ENCODE measurements around the gene CD86.

CD86 gene

DNA sequence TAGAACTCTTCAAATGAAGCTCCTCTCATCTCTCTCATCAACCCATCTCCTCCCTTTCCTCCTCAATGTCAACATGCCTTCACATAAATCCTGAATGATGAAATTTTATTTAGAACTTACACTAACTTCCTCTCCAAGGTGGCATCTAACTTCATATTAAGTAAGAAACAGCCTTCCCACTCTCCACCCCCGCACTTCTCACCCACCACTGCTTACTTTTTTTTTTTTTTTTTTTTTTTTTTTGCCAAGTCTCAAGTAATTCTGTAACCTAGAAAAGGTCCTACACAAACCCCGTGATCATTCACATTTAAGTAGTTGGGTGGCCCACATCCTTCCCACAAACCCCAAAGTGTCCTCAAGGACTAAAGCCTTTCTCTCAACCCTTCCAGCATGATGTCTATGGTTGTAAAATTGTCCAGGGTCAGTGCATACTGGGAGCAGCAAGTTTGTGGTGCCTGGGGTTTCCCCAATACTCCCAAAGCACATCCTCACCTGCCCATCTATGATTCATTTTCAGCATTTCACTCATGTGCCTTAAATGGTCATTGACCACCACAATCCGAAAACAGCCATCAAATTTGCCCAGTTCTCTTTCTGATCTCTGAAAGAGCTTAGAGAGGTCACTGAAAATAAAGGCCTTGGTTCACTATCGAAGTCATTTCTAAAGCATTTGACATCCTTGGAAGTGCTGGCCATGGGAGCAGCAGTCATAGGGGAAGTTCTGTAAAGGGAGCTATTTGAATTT lies 47.2 kb downstream of the CD86 start:
- Histone ChIP-seq H3K4me1 (ENCODE audit: control insufficient read depth, low read length) (peaks cover 36% of the 10 kb centered on the region), H3K4me3 (ENCODE audit: low read length) (no peak overlapping the region), H3F3A (ENCODE audit: control insufficient read depth, insufficient read depth) (no peaks in the 10 kb centered on the region), H3K9me2 (replicated peaks; ENCODE audit: control insufficient read depth, low read length) (no peaks in the 10 kb centered on the region), H3K9me3 (ENCODE audit: control insufficient read depth, insufficient read depth, low read length) (no peaks in the 10 kb centered on the region), H3K79me2 (ENCODE audit: control insufficient read depth, low read length) (no peaks in the 10 kb centered on the region), H3K27ac (ENCODE audit: low read depth, low read length) (no peak overlapping the region), H4K20me1 (ENCODE audit: control insufficient read depth, insufficient read depth, low read depth, low read length) (no peaks in the 10 kb centered on the region), H3K4me2 (ENCODE audit: low read length) (no peak overlapping the region), H3K27me3 (ENCODE audit: control insufficient read depth, low read length) (no peaks in the 10 kb centered on the region), H3K36me3 (ENCODE audit: control insufficient read depth, low read length) (no peaks in the 10 kb centered on the region)
- TF ChIP-seq EZH2phosphoT487 (IDR thresholded peaks at IDR 0.05; ENCODE audit: borderline replicate concordance, low read length): no peak
- TF ChIP-seq, protein P1, sequence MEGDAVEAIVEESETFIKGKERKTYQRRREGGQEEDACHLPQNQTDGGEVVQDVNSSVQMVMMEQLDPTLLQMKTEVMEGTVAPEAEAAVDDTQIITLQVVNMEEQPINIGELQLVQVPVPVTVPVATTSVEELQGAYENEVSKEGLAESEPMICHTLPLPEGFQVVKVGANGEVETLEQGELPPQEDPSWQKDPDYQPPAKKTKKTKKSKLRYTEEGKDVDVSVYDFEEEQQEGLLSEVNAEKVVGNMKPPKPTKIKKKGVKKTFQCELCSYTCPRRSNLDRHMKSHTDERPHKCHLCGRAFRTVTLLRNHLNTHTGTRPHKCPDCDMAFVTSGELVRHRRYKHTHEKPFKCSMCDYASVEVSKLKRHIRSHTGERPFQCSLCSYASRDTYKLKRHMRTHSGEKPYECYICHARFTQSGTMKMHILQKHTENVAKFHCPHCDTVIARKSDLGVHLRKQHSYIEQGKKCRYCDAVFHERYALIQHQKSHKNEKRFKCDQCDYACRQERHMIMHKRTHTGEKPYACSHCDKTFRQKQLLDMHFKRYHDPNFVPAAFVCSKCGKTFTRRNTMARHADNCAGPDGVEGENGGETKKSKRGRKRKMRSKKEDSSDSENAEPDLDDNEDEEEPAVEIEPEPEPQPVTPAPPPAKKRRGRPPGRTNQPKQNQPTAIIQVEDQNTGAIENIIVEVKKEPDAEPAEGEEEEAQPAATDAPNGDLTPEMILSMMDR (IDR thresholded peaks at IDR 0.05; ENCODE audit: low read depth, low read length, poor library complexity, severe bottlenecking): no peak

DNA sequence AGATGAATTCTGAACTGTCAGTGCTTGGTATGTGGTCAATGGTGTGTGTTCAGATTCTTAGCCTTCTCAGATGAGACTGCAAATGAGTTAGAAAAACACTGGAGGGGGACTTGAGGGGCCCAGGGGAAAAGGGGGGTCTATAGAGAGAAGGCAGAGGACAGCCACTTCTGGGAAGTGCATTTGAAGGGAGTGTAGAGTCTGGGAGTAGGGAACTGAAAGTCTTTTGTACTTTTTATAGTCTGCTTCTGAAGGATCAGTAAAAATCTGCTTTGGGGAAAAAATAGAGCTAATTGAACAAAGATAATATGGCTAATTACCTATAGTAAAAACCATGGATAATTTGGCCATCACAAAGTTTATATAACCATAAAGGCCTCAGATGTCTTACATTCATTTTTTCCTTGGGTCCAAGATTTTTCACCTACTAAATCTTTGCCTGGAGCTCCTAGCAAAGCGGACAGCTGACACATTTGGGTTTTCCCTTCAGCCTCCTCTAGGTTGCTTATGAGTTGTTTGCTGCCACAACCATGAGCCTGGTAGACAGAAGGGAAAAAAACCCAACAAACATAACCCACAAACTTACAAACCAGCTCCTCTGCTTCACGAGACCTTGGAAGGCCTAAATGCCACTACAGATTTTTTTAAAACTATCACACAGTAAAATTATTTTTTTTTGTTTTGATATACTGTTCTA lies 48.8 kb downstream of the CD86 start:
- H3K79me2 ChIP-seq (ENCODE audit: control insufficient read depth, low read length): no peaks in the 10 kb centered on the region
- no peak for TF ChIP-seq EZH2phosphoT487 (IDR thresholded peaks at IDR 0.05; ENCODE audit: borderline replicate concordance, low read length)
- TF ChIP-seq, protein P1 (IDR thresholded peaks at IDR 0.05; ENCODE audit: low read depth, low read length, poor library complexity, severe bottlenecking): no peak
- no peaks in the 10 kb centered on the region for H4K20me1 ChIP-seq (ENCODE audit: control insufficient read depth, insufficient read depth, low read depth, low read length)
- no peaks in the 10 kb centered on the region for H3K9me2 ChIP-seq (replicated peaks; ENCODE audit: control insufficient read depth, low read length)
- H3K27me3 ChIP-seq (ENCODE audit: control insufficient read depth, low read length): no peaks in the 10 kb centered on the region
- no peaks in the 10 kb centered on the region for H3F3A ChIP-seq (ENCODE audit: control insufficient read depth, insufficient read depth)
- H3K4me3 ChIP-seq (ENCODE audit: low read length): no peak overlapping the region
- no peak overlapping the region for H3K4me2 ChIP-seq (ENCODE audit: low read length)
- no peaks in the 10 kb centered on the region for H3K36me3 ChIP-seq (ENCODE audit: control insufficient read depth, low read length)
- H3K27ac ChIP-seq (ENCODE audit: low read depth, low read length): no peak overlapping the region
- no peaks in the 10 kb centered on the region for H3K9me3 ChIP-seq (ENCODE audit: control insufficient read depth, insufficient read depth, low read length)
- peaks cover 30% of the 10 kb centered on the region for H3K4me1 ChIP-seq (ENCODE audit: control insufficient read depth, low read length)

DNA sequence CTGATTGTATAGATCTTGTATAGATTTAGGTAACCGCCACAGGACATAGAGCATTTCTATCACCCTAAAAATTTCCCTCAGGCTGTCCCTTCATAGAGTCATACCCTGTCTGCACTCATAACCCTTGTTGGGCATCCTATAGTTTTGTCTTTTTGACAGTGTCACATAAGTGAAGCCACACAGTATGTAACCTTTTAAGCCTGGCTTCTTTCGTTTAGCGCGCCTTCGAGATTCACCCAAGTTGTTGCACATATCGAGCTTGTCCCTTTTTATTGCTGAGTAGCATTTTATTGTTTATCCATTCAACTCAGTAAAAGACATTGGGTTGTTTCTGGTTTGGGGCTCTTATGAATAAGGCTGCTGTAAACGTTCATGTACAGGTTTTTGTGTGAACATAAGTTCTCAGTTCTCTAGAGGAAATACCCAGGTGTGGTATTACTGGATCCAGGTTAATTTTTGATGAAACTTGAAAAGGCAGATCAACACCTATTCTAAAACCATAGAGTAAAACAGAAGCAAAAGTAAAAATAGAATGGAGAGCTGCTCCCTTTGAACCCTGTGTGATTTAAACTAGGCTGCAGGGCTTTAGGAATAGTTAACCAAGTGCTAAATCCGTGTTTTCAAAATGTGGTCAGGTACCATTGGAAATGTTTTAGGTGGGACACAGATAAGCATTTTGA lies 49.5 kb downstream of the CD86 start:
- no peaks in the 10 kb centered on the region for H4K20me1 ChIP-seq (ENCODE audit: control insufficient read depth, insufficient read depth, low read depth, low read length)
- TF ChIP-seq, protein P1 (IDR thresholded peaks at IDR 0.05; ENCODE audit: low read depth, low read length, poor library complexity, severe bottlenecking): no peak
- no peak for TF ChIP-seq EZH2phosphoT487 (IDR thresholded peaks at IDR 0.05; ENCODE audit: borderline replicate concordance, low read length)
- H3K4me2 ChIP-seq (ENCODE audit: low read length): no peak overlapping the region
- no peaks in the 10 kb centered on the region for H3K9me3 ChIP-seq (ENCODE audit: control insufficient read depth, insufficient read depth, low read length)
- no peaks in the 10 kb centered on the region for H3K9me2 ChIP-seq (replicated peaks; ENCODE audit: control insufficient read depth, low read length)
- H3K79me2 ChIP-seq (ENCODE audit: control insufficient read depth, low read length): no peaks in the 10 kb centered on the region
- H3K27me3 ChIP-seq (ENCODE audit: control insufficient read depth, low read length): no peaks in the 10 kb centered on the region
- H3K36me3 ChIP-seq (ENCODE audit: control insufficient read depth, low read length): no peaks in the 10 kb centered on the region
- no peaks in the 10 kb centered on the region for H3F3A ChIP-seq (ENCODE audit: control insufficient read depth, insufficient read depth)
- no peak overlapping the region for H3K4me3 ChIP-seq (ENCODE audit: low read length)
- no peak overlapping the region for H3K27ac ChIP-seq (ENCODE audit: low read depth, low read length)
- H3K4me1 ChIP-seq (ENCODE audit: control insufficient read depth, low read length): peaks cover 30% of the 10 kb centered on the region

Data from DOHH2 (cell line).